Amygdala (tissue), 56 donors: ENCODE data around the gene GTPBP6.
"Not testable (repeated sequence)": the region's sequence is repeated elsewhere in the genome, so short reads cannot be mapped to it uniquely, and the experiment has no call there.

Experiments used
- DNase-seq, 56 donors: peaks; one replicate each; lab custom pipeline; 2025; lab: John Stamatoyannopoulos, UW

The GTPBP6 gene

DNA sequence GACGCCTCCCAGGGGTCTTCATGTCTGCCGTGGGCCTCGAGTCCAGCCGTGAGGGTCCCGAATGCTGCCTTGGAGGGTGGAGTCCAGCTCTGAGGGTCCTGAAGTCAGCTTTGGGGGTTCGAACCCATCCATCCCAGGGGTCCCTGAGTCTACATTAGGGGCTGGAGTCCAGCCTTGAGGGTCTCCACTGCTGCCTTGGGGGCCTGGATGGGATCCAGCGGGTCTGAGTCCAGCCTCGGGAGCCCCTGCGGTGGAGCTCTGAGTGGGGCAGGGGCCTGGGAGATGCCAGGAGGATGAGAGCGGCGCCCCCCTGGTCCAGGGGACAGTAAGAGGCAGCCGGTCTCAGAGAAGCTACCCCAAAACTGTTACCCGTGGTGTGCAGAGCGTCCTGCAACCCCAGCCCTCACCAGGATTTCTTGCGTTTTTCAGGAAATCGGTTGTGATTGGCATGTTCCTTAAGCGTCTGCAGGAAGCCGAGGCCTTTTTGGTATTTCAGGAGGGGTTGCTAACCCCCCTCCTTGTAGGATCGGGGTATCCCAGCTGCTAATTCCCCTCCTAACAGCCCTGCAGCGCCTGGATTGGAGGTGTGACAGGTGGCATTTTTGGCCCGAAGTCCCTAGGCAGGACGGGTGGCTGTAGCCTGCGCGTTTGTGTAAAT is 1.7 kb upstream of the GTPBP6 start:
- no peak for DNase-seq

- no peak for DNase-seq
These were observed 1.1 kb upstream of the GTPBP6 start for GRCh38 chrX:319579-320125.

DNA sequence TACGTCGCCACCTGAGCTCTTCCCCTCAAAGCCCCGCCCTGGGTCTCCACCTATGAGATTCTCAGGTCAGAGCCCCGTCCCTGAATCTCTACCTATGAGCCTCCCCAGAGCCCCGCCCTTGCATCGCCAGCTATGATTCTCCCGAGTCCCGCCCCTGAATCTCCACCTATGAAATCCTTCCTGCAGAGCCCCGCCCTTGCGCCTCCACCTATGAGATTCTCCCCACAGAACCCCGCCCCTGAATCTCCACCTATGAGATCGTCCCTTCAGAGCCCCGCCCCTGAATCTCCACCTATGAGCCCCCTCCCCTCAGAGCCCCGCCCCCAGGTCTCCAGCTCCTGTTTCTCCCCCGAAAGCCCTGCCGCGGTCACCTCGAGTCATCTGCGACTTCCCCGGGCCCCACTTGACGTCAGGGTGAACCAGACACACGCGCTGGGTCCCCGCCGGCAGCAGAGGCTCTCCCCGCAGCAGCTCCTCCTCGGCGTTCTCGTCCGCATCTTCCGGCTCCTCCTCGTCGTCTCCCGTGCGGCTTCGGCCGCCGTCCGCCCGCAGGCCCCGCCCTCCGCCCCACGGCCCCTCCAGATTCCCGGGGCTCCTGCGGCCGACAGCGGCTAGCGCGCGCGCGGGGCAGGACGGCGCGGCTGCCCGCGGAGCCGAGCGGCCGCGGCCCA is 393 bp downstream of the GTPBP6 start:
- no peak for DNase-seq

- no peak for DNase-seq
These were observed 1.1 kb downstream of the GTPBP6 start for GRCh38 chrX:317424-318067.

- DNase-seq, result no peak
These were observed 2.0 kb downstream of the GTPBP6 start for GRCh38 chrX:316351-317325.

- no peak for DNase-seq
These were observed 3.6 kb downstream of the GTPBP6 start for GRCh38 chrX:314781-315595.

DNA sequence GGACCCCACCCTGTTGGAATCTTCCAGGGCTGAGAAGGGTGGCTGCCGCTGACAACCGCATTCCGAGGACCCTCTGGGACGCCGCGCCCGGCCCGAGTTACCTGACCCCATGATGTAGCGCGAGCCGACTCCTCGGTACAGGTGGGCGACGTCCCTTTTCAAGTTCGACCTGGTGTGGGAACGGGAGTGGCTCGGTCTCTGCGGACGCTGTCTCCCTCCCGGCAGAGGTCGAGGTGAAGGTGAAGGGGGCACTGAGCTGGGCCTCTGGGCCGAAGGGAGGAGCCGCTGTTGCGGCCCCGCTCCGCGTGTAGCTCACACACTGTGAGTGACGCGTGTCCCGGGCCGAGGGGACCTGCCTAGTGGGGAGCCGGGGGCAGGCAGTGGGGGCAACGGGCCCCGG is 4.5 kb downstream of the GTPBP6 start:
- DNase-seq, result no peak

DNA sequence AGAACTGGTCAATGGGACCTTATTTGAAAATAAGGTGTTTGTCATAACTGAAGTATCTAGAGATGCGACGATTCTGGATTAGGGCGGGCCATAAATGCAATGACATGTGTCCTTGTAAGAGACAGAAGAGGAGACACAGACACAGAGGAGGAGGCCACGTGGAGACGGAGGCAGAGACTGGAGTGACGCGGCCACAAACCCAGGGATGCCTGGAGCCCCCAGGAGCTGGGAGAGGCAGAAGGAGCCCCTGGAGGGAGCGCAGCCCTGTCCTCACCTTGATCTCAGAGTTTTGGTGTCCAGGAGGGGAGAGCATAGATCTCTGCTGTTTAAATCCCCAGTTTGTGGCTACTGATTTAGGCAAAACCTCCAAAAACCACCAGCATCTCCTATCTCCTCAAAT is 5.0 kb downstream of the GTPBP6 start:
- DNase-seq, result no peak

GRCh38 chrX:312621-313331 is 5.8 kb downstream of the GTPBP6 start:
- DNase-seq, result no peak

GRCh38 chrX:311156-312129 is 7.2 kb downstream of the GTPBP6 start:
- no peak for DNase-seq

- no peak for DNase-seq
These were observed 7.9 kb downstream of the GTPBP6 start for GRCh38 chrX:310621-311155.

DNA sequence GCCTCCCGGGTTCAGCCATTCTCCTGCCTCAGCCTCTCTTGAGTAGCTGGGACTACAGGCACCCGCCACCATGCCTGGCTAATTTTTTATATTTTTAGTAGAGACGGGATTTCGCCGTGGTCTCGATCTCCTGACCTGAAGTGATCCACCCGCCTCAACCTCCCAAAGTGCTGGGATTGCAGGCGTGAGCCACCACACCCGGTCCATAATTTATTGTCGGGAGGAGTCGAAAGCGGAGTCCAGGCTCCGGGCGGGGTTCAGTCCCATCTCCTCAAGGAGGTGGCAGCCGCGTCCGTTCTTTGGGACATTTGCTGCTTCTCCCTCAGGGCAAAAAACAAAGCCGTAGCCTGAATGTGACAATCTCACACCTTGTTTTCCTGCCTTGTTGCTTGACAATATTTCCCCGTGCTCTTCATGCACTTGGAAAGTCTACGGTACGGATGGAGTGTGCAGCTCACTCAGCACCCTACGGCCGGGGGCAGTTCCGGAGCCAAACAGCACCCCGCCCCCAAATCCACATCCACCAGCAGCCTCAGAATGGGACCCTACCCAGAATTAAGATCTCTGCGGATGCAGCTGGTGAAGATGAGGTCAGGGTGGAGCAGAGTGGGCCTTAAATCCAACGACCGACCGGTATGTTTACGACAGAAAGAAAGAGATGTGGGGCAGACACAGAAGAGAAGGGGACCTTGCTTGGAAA is 9.6 kb downstream of the GTPBP6 start:
- DNase-seq, result no peak

DNA sequence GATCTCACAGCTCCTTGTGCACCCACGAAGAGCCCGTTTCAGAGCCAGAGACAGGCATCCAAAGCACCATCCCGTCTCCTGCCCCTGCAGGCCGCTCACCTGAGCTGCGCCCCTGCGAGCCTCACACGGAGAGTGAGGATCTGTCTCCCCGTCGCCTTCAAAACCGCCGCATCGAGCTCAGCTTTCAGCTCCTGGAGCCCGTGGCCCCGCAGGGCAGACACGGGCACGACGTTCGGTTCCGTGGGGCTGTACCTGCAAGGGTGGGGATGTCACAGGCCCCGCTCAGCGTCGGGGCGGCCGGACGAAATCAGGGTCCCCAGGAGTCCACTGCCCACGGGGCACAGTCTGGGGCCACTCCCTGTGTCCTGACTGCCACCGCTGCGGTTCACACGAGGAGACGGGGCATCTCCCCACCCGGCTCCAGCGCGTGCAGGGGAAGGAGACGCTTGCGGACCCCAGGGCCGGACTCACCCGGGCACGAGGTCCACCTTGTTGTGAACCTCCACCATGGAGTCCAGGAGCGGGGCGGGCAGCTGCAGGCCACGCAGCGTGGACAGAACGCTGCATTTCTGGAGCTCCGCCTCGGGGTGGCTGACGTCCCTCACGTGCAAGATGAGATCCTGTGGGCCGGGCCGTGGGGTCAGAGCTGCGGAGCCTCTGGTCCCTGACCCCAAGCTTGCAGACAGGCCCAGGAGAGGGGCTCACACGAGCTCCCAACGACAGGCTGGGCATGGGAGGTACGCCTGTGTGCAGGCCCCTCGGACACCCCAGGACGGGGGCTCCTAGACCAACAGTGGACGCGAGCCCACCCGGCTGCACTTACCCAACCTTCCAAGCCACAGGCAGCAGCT is 11.1 kb downstream of the GTPBP6 start:
- no peak for DNase-seq

DNA sequence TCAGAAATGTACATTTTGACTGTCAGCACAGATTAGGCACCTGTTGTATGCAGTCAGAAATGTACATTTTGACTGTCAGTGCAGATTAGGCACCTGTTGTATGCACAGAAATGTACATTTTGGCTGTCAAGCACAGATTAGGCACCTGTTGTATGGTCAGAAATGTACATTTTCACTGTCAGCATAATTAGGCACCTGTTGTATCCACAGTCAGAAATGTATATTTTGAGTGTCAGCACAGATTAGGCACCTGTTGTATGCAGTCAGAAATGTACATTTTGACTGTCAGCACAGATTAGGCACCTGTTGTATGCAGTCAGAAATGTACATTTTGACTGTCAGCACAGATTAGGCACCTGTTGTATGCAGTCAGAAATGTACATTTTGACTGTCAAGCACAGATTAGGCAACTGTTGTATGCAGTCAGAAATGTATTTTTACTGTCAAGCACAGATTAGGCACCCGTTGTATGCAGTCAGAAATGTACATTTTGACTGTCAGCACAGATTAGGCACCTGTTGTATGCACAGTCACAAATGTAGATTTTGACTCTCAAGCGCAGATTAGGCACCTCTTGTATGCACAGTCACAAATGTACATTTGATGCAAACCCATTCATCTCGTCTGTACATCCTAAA is 11.9 kb downstream of the GTPBP6 start:
- not testable (repeated sequence) for DNase-seq
